Osteocyte (in vitro differentiated cells): ENCODE data around the gene ARID2. TPM values are rescaled to one million over a fixed set of nuclear protein-coding genes. Genes with fewer than 3 reads are reported as not detected.

Source experiments
- DNase-seq: peaks from one replicate; pipeline ENCODE4 v3.0.0; 2021; ENCODE audit warnings: mixed read lengths; ENCODE audit not compliant: unreplicated experiment; ENCODE audit errors: extremely low spot score
- H3K27ac Mint-ChIP-seq: one replicate; pipeline ENCODE4 v1.8.0; 2021; ENCODE audit warnings: mild to moderate bottlenecking, mixed read lengths; ENCODE audit not compliant: unreplicated experiment
- H3K27me3 Mint-ChIP-seq: one replicate; pipeline ENCODE4 v1.8.0; 2021; ENCODE audit warnings: mixed read lengths; ENCODE audit not compliant: unreplicated experiment
- H3K36me3 Mint-ChIP-seq: one replicate; pipeline ENCODE4 v1.8.0; 2021; ENCODE audit warnings: mixed read lengths; ENCODE audit not compliant: unreplicated experiment
- H3K4me1 Mint-ChIP-seq: one replicate; pipeline ENCODE4 v1.8.0; 2021; ENCODE audit warnings: mixed read lengths; ENCODE audit not compliant: unreplicated experiment
- H3K4me3 Mint-ChIP-seq: one replicate; pipeline ENCODE4 v1.8.0; 2021; ENCODE audit warnings: mild to moderate bottlenecking, moderate library complexity, mixed read lengths; ENCODE audit not compliant: unreplicated experiment
- H3K9me3 Mint-ChIP-seq: one replicate; pipeline ENCODE4 v1.8.0; 2021; ENCODE audit warnings: mixed read lengths; ENCODE audit not compliant: unreplicated experiment
- CTCF ChIP-seq: fragments of 200-600 bp; sonication (generic); IDR thresholded peaks from 2 replicates; pipeline ENCODE4 v1.5.0; 2021; ENCODE audit warnings: antibody characterized with exemption, mild to moderate bottlenecking, moderate library complexity
- total RNA-seq: library from RNA; stranded (reverse); gene quantifications from 2 replicates; pipeline ENCODE4 v1.2.1, GENCODE V29; 2021

The ARID2 gene
- total RNA-seq, 1 donor from 2014 or later, result 38.1 TPM

DNA sequence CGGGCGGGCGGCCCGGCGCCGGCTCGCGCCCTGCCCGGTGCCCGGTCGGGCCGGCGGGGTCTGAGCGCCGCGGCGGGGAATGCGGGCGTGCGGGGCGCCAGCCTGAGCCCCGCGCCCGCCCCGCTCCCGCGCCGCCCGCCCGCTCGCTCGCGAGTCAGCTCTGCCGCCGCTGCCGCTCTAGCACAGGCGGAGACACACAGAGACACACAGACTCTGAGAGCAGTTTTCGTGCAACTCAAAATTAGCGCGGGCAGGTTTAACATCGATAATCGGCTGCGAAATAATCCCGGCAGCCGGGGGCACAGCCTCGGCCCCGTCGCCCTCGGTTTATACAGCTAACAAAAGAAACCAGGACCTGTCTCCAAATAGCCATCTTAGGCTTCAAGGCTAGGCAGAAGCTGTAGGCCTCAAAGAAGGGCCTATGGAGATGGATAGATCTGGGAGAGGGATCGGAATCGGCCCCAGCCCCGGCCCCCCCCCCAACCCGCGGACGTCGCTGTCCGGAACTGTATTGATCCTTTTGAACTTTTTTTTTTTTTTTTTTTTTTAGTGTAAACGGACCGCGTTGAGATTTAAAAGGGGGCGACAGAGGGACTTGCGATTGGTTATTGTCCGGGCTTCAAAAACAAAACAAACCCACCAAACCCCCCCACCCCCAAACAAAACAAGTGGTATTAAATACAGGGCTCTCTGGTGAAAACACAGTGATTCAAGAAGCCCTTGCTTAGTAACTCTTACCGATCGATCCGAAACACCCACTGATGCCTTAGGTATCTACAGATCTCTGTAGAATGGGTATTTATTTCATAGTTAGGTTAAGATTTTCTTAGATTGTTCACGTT, 1.1 kb downstream of the ARID2 start:
- peak overlapping the region; percentile 88 for H3K4me3 Mint-ChIP-seq
- no peaks in the 10 kb centered on the region for H3K27me3 Mint-ChIP-seq
- peak overlapping the region; percentile 95 for H3K27ac Mint-ChIP-seq
- peak; percentile 84 for DNase-seq
- H3K4me1 Mint-ChIP-seq, result peaks cover 37% of the 10 kb centered on the region
- TF ChIP-seq CTCF, result no peak
- peaks cover 10% of the 10 kb centered on the region for H3K36me3 Mint-ChIP-seq
- H3K9me3 Mint-ChIP-seq, result no peaks in the 10 kb centered on the region

- Mint-ChIP-seq H3K36me3 (peaks cover 13% of the 10 kb centered on the region), H3K4me1 (peaks cover 36% of the 10 kb centered on the region), H3K27me3 (no peaks in the 10 kb centered on the region), H3K9me3 (no peaks in the 10 kb centered on the region), H3K4me3 (peak overlapping the region; percentile 88), H3K27ac (peak overlapping the region; percentile 95)
- DNase-seq, result no peak
- no peak for TF ChIP-seq CTCF
Measured at GRCh38 chr12:45731190-45731775, 1.8 kb downstream of the ARID2 start.

GRCh38 chr12:45732250-45732649, 2.7 kb downstream of the ARID2 start:
- Mint-ChIP-seq H3K9me3 (no peaks in the 10 kb centered on the region), H3K27ac (peak overlapping the region; percentile 90), H3K4me3 (peak overlapping the region; percentile 62), H3K36me3 (peaks cover 16% of the 10 kb centered on the region), H3K27me3 (no peaks in the 10 kb centered on the region), H3K4me1 (peaks cover 36% of the 10 kb centered on the region)
- no peak for TF ChIP-seq CTCF
- no peak for DNase-seq

GRCh38 chr12:45732936-45733335, 3.4 kb downstream of the ARID2 start:
- H3K27me3 Mint-ChIP-seq, result no peaks in the 10 kb centered on the region
- DNase-seq, result no peak

More at GRCh38 chr12:45732936-45733335, 3.4 kb downstream of the ARID2 start:
- peak overlapping the region; percentile 90 for H3K27ac Mint-ChIP-seq
- peaks cover 36% of the 10 kb centered on the region for H3K4me1 Mint-ChIP-seq
- no peaks in the 10 kb centered on the region for H3K9me3 Mint-ChIP-seq
- TF ChIP-seq CTCF, result no peak
- peaks cover 23% of the 10 kb centered on the region for H3K36me3 Mint-ChIP-seq
- H3K4me3 Mint-ChIP-seq, result peak overlapping the region; percentile 55
